Adrenal gland (tissue), 12 donors: Measurements from ENCODE around the gene ZNF836. TPM values are rescaled to one million over a fixed set of nuclear protein-coding genes. Genes with fewer than 3 reads are reported as not detected.
A peak's percentile ranks its signal among the peaks of the same experiment; 100 is the strongest.

Experiments used
- DNase-seq, 7 donors: peaks; one replicate each; pipeline ENCODE4 v3.0.0-alpha.2; 2019 to 2020
- H3K27ac ChIP-seq, 5 donors: fragments of 200-600 bp; sonication (generic) in 4 of 5; 1 replicate in 3 of 5; 2 replicates in 2 of 5; pipeline versions ENCODE4 v1.5.1 to v1.8.0; 2016 to 2020; ENCODE audit warnings: mild to moderate bottlenecking in 1 of 5
- H3K27me3 ChIP-seq: fragments of 200-600 bp; 2 replicates; pipeline ENCODE4 v1.8.0; 2021
- H3K36me3 ChIP-seq, 2 donors: fragments of 200-600 bp; replicated peaks in 1 of 2; 1 replicate in 1 of 2; 2 replicates in 1 of 2; pipeline versions ENCODE4 v1.5.1 to v1.8.0; 2018 to 2022
- H3K4me1 ChIP-seq, 2 donors: fragments of 200-600 bp; replicated peaks in 1 of 2; 1 replicate in 1 of 2; 2 replicates in 1 of 2; pipeline versions ENCODE4 v1.5.1 to v1.8.0; 2018 to 2021
- H3K4me3 ChIP-seq, 4 donors: fragments of 200-600 bp; sonication (generic) in 3 of 4; one replicate each; pipeline ENCODE4 v1.5.1; 2016 to 2018
- H3K9me3 ChIP-seq, 3 donors: fragments of 200-600 bp; sonication (generic) in 1 of 3; replicated peaks in 1 of 3; 1 replicate in 2 of 3; 2 replicates in 1 of 3; pipeline versions ENCODE4 v1.5.1 to v1.8.0; 2016 to 2021
- CTCF ChIP-seq, 6 experiments: fragments of 450-650 bp in 4 of 6; fragments of 200-600 bp in 2 of 6; sonication (generic) in 1 of 6; IDR thresholded peaks; 1 replicate in 5 of 6; 2 replicates in 1 of 6; pipeline versions ENCODE4 v1.5.1 to v1.8.0; 2016 to 2021; ENCODE audit warnings: antibody characterized with exemption in 6 of 6, mild to moderate bottlenecking in 2 of 6, moderate library complexity in 1 of 6
- POLR2A ChIP-seq, 2 donors: fragments of 450-650 bp; IDR thresholded peaks; one replicate each; pipeline ENCODE4 v1.6.1; 2017; ENCODE audit warnings: antibody characterized with exemption in 2 of 2, mild to moderate bottlenecking in 2 of 2, moderate library complexity in 1 of 2
- WGBS, 4 donors: extraction: QIAGEN DNeasy Blood & Tissue Kit in 2 of 4; methylation state at CpG; one replicate each; pipeline versions ENCODE4 v1.1.5 to v1.1.7; 2013 to 2017; 5-methylcytosine and 5-hydroxymethylcytosine counted together
- intact Hi-C, 2 donors: fragments of 100-400 bp; cut with DNase I; formaldehyde crosslinking; loops; one replicate each; pipeline versions ENCODE4 v1.14.1 to v1.15.0; 2022 to 2023
- polyA plus RNA-seq, 3 donors: library from polyadenylated mRNA; stranded (reverse); fragments of 200-250 nt in 2 of 3; fragments of 350-450 nt in 1 of 3; fragmentation: Illumina TruSeq in 1 of 3; extraction: RNeasy Lipid Tissue Mini Kit (QIAGEN cat#74804) in 1 of 3; gene quantifications; one replicate each; pipeline ENCODE4 v1.2.3, GENCODE V29; 2013 to 2014
- total RNA-seq, 9 donors: library from RNA; depleted of rRNA in 4 of 9; stranded (reverse); fragments of >200 nt in 4 of 9; fragments of 120-200 nt in 1 of 9; fragmentation: NEBNext Ultra II Directional in 1 of 9; extraction: Animal tissue kit (Norgen Biotek cat#: 25700) in 1 of 9; gene quantifications; one replicate each; pipeline versions ENCODE4 v1.1.0 to v1.2.4, GENCODE V29; 2013 to 2023
- donor health status: healthy with polysubstance abuse.
- donor health status: Bipolar disorder and iron deficiency.
- donor health status: DM: yes; HTN: yes; CAD: no.
- donor health status: DM: no; HTN: no; CAD: no.
- donor health status: DM: no; HTN: no; CAD: no.
- donor health status: DM: yes; HTN: yes; CAD: no.

Gene ZNF836
- total and polyA plus RNA-seq, 12 donors, result 7.4 to 180 (median 29.2) TPM

GRCh38 chr19:52176574-52176973 lies 5.2 kb upstream of the ZNF836 start:
- no peak overlapping the region for H3K4me3 ChIP-seq
- H3K27ac ChIP-seq, result no peak overlapping the region
- no peaks in the 10 kb centered on the region for H3K27me3 ChIP-seq
- peaks cover 6 to 8% of the 10 kb centered on the region in 2 donors for H3K4me1 ChIP-seq
- intact Hi-C loops, result no loop called here
- H3K36me3 ChIP-seq, result no peaks in the 10 kb centered on the region
- no peak for TF ChIP-seq CTCF (IDR thresholded peaks at IDR 0.05)
- TF ChIP-seq POLR2A (IDR thresholded peaks at IDR 0.05), result no peak
- WGBS, 4 donors, result 82 to 93% (median 87%) methylated on average over 10 of the region's 10 CpGs
- DNase-seq, result peak in 1 of 7 donors; percentile 20
- no peaks in the 10 kb centered on the region for H3K9me3 ChIP-seq

GRCh38 chr19:52172347-52172746 lies 926 bp upstream of the ZNF836 start:
- DNase-seq, result peak in 2 of 7 donors; percentile 1 to 37
- no peak for TF ChIP-seq POLR2A (IDR thresholded peaks at IDR 0.05)
- TF ChIP-seq CTCF (IDR thresholded peaks at IDR 0.05), result no peak
- 88 to 98% (median 93%) methylated on average over 1 of the region's 1 CpG for WGBS, 4 donors
- Histone ChIP-seq H3K9me3 (no peaks in the 10 kb centered on the region), H3K27ac (peak overlapping the region in 2 of 5 donors; percentile 76 to 78), H3K4me1 (peaks cover 13 to 20% of the 10 kb centered on the region in 2 donors), H3K27me3 (no peaks in the 10 kb centered on the region), H3K36me3 (peaks cover 0 to 9% of the 10 kb centered on the region in 2 donors), H3K4me3 (no peak overlapping the region)
- intact Hi-C loops, result no loop called here

- Histone ChIP-seq H3K4me3 (peak overlapping the region; percentile 18 to 97 (median 88)), H3K36me3 (peaks cover 0 to 17% of the 10 kb centered on the region in 2 donors), H3K27ac (peak overlapping the region; percentile 54 to 78 (median 76)), H3K27me3 (no peaks in the 10 kb centered on the region), H3K4me1 (peaks cover 13 to 20% of the 10 kb centered on the region in 2 donors), H3K9me3 (no peaks in the 10 kb centered on the region)
- DNase-seq, result peak in 6 of 7 donors; percentile 16 to 52 (median 46)
- intact Hi-C loops, result no loop called here
- no peak for TF ChIP-seq POLR2A (IDR thresholded peaks at IDR 0.05)
- no peak for TF ChIP-seq CTCF (IDR thresholded peaks at IDR 0.05)
- 0 to 2% (median 0%) methylated on average over 17 to 22 of the region's 22 CpGs for WGBS, 4 donors
Observed at GRCh38 chr19:52170863-52171320, 529 bp downstream of the ZNF836 start.

GRCh38 chr19:52170304-52170703 lies 1.1 kb downstream of the ZNF836 start:
- Histone ChIP-seq H3K36me3 (peaks cover 0 to 23% of the 10 kb centered on the region in 2 donors), H3K27ac (peak overlapping the region; percentile 54 to 78 (median 76)), H3K27me3 (no peaks in the 10 kb centered on the region), H3K4me3 (peak overlapping the region; percentile 18 to 97 (median 88)), H3K9me3 (no peaks in the 10 kb centered on the region), H3K4me1 (peaks cover 13 to 20% of the 10 kb centered on the region in 2 donors)
- DNase-seq, result peak in 4 of 7 donors; percentile 32 to 45 (median 36)
- intact Hi-C loops, result no loop called here
- WGBS, 4 donors, result 3 to 9% (median 6%) methylated on average over 5 of the region's 5 CpGs
- TF ChIP-seq POLR2A (IDR thresholded peaks at IDR 0.05) (peak in 1 of 2 donors; percentile 16), CTCF (IDR thresholded peaks at IDR 0.05) (no peak)
